GM18520 (cell line): ENCODE data around the gene ARHGEF39.
A peak's percentile ranks its signal among the peaks of the same experiment; 100 is the strongest.

ENCODE experiments used
- ATAC-seq: cut with Tn5 transposase; IDR thresholded peaks from one replicate; pipeline ENCODE4 v1.9.1; 2021; ENCODE audit not compliant: unreplicated experiment

ARHGEF39 gene

DNA sequence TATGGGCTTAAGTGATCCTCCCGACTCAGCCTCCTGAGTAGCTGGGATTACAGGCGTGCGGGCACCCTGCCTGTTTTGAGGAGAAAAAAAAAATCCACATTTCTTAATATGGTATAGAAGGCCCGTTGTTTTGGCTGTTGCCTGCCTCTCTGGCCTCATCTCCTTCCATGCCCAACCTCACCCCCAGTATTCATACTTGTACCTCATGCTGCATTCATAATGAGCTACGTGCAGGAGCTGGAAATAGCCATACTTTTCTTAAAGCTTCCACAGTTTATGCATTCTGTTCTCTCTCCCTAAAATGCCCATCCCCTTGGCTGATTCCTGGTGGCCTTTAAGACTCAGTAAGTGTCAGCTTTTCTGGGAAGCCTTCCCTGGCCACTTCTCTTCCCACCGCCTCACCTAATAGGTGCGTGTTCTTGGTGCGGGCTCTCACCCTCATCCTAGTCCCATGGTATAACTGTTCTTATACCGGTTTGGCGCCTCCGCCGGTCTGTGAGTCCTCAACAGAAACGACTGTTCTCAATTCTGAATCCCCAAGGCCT lies 26.8 kb upstream of the ARHGEF39 start:
- ATAC-seq: no peak

DNA sequence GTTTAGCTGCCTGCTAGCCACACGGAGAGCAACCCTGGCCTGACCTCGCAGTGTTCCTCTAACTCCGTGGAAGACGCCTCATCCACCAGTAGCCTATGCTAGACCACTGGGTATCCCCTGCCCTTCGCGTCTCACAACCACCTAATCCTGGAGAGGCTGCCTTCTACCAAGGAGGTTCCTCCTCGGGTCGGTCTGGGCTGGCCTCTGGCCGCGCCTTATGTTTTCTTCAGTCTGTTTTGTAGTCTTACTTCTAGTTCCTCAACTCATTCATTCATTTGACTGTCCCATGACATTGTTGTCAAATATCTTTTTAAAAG lies 26.3 kb upstream of the ARHGEF39 start:
- ATAC-seq: no peak

DNA sequence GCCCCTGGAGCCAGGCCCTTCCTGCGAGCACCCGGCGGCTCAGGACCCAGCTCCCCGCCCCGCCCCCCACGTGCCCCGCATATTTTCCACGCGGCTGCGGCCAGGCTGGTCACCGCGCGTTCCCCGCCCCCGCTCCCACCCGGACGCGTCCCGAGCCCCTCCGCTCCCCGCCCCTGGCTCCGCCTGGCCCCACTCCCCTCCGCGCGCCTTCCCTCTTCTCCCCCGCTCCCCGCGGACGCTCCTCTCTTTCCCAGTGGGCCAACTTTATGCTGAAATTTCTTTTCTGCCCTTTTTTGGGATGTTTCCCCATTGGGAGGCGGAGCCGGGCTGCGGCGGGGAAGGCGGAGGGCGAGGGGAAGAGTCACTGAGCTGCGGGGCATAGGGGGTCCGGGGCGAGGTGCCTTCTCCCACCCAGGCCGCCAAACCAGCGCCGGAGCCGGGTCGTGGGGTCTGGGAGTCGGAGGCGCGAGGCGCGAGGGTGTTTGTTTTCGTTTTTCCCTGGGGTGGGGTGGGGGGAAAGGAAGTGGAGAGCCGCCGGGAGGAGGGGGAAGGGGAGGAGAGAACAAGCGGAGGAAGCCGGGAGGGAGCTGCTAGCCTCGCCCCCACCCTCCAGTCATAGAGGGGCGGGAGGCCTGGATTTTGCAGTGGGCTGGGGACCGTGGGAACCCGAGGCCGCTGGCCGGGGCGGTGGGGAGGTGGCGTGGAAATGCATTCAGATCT lies 25.8 kb upstream of the ARHGEF39 start:
- no peak for ATAC-seq

DNA sequence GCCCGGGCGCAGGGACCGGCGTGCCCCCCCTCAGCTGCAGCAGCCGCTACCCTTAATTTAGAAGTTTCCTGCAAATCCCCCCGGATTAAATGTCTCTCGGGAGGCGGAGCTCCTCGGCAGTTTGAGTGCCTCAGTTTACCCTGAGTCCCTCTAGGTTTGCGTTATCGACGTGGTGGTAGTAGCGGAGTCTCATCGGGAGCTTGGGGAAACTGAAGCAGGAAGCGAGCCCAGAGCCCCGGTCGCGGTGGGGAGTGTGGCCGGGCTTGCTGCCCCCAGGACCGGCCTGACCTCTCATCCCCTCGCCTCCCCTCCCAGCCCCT lies 25.3 kb upstream of the ARHGEF39 start:
- no peak for ATAC-seq

DNA sequence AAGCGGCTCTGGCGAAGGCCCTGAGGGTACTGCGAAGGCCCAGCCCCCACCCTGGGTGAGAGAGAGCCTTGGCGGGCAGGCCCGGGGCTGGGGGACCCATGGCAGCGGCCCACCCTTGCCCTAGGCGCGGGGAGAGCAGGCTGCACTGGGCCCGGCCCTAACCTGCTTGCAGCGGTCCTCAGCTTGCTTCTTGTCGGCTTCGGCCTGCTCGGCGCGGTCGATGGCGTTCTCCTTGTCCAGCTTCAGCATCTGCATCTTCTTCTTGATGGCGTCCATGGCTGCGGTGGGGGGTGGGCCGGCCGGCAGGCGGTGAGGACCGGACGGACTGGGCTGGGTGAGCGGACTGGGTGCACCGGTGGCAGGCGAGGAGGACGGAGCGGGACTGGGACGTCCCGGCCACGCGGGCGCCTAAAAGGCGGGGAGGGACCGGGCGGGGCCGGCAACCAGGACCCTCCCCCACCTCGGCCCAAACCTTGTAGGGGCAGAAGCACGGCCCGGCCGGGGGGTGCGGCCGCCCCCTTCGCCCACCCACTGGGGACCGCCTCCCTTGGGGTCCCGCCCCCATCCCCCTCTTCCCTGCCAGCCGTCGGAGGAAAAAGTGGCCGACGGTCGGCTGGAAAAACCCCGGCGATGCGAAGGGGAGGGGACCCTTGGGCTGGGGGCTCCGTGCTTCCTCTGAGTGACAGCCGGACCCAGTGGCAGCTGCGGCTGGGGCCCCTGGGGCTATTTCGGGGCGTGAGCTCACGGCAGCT lies 24.7 kb upstream of the ARHGEF39 start, which contains the start of gene TPM2:
TPM2 (minus strand) TSS at position 384 of the 752 bp plus-strand sequence; CDS start at position 276, 108 bp downstream.
- ATAC-seq: no peak

DNA sequence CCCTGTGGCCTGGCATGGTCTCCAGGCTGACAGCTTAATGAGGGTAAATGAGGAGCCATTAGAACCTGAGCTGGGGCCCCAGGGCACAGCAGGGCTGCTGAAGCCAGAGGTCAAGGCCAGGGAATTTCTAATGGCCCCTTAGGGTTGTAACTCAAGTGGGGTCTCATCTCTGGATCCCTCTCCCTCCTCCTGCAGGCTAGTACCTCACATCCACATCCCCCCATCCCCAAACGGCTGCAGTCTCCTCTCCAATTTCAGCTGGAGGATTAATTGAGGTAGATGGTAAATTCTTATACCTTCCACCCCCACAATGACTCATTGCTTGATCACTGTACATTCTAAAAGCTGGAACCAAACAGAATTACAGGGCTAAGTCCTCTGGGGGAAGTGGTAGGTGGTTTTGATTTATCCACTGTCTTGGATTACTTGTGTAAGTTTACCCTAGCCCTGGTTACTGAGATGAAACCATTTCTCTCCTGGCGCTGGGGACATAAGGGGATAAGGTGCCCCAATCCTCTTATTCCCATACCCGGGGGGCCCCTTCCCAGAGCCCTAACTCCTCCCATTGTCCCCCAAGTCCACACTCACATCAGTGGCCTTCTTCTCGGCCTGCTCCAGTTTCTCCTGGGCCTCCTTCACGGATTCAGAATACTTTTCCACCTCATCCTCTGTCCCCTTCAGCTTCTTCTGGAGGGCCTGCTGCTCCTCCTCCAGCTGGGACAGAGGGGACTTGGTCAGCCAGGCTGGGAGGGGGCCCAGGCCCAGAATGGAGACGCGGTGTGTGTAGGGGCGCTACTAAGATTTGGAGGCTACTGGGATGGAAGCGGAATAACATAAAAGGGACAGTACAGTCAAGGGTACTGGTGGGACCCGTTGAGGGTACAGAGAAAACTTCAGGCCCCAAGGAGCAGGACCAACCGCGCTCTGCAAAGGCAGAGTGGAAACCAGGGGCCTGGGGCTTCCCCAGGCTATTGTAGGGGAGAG lies 23.9 kb upstream of the ARHGEF39 start:
- no peak for ATAC-seq

DNA sequence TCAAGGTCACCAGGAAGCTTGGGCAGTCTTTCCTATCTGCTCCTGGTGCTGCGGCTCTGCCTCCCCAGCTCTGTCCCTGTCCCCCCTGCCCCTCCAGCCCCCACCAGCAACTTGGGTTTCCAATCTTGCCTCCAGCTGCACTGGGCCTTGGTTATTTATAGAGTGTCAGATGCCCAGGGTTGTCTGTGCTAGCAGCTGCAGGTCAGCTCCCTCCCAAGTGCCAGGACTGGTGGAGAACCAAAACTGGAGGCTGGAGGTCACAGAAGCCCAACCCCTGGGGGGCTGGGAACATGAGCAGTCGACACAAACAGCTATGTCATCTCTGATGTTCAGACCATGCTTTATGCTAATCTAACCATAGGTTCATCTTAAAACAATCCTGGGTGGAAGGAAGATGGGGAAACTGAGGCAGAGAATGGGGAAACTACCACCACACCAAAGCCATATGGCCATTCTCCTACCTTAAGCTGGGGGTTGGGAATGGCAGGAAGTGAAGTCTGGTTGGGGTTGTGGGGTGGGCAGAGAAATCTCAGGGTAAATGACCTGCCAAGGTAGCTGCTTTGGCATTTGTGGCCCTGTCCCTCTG lies 23.1 kb upstream of the ARHGEF39 start:
- ATAC-seq: no peak

DNA sequence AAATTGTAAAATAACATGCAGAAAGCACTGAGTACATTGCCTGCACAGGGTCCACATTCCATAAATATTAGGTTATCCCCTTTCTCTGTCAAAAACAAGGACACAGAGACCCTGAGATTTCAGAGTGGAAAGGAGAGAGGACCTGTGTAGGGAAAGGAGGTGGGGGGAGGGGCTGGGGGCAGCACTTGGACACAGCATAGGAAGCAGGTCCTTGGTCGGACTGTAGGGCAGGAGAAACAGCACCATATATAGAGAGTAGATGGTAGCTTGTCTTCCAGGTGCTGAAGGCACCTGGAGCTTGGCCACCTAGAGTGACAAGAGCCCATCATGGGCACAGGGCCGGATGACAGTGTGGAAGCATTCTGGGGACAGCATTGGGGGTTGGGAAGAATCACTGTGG lies 22.3 kb upstream of the ARHGEF39 start:
- ATAC-seq: no peak

DNA sequence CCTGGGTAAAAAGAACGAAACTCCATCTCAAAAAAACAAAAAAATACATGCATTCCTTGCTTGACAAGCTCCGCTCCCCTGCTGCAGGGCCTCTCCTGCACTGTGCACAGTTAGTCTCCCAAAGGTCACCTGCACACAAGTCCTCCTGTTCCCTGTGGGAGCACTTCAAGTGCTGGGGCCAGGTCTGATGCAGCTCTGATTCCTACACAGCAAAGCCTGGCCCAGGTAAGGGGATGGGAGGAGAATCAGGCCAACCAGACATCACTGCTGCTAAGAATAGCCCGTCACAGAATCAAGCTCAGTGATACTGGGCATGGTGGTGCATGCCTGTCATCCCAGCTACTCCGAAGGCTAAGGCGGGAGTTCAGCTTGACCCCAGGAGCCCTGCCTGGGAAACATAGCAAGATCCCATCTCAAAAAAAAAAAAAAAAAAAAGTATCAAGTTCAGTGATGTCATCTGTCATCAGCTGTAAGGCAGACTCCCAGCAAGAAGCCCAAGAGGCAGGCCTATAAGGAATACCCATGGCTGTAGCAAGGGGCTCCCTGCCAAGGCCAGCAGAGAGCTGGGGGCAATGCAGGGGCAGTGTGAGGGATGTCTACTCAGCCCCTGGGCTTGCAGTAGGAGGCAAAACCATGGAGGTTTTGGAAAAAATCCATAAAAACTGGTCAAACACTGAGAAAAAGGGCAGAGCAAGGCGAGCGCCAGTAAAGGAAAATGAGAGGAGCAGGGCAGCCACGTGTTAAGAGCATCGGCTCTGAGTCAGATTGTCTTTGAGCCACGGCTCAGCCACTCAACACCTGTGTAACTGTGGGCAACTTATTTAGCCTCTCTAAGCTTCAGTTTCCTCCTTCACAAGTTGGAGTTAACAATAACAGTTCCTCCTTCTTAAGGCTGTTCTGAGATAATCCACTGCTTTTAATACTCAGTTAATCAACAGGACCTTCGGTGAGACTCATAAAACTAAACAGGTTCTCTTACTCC lies 21.5 kb upstream of the ARHGEF39 start:
- peak; percentile 34 for ATAC-seq

DNA sequence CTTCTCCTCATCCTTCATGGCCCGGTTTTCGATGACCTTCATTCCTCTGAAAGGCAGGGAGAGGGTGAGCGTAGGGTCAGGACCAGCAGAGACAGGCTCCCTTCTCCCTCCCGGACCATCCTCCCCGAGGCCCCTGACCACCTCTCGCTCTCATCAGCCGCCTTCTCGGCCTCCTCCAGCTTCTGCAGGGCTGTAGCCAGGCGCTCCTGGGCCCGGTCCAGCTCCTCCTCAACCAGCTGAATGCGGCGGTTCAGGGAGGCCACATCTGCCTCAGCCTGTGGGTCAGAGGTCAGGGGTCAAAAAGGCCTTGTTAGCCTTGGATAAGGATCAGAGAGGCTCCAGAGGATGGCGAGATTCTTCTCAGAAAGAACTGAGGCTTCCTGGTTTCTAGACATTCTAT lies 20.5 kb upstream of the ARHGEF39 start:
- no peak for ATAC-seq

DNA sequence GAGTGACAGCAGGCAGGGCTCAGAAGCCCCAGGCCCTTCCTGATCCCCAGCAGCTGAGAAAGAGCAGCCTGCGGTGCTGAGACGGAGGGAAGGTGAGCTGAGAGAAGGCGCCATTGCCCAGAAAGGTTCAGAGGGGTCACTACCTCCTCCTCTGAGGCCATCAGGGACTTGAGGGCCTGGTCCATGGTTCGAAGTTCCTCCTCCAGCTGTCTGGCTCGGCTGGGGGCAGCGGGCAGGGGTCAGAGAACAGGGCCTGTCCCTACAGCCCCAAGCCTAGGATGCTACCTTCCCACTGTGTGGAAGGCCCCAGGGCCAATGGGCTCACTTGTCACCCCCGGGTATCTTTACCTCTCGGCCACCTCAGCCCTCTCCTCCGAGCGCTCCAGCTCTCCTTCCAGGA lies 19.9 kb upstream of the ARHGEF39 start:
- ATAC-seq: no peak

DNA sequence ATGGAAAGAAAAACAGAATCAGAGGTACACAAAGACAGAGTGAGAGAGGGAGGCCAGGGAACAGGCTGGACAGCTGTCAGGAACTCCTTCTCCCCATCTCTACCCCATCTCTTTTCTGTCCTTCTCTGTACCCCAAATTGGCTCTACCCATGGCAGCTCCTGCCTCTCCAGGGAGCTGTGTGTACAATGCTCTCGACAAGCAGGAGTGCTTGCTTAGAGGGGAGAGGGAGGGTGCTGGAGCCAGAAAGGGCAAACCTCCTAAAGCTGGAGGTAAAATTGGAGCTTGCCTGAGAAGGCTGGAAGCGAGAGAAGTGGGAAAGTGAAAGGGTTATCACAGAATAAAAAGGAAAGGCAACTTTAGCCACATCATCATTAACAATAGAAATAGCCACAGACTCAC lies 18.3 kb upstream of the ARHGEF39 start:
- no peak for ATAC-seq

DNA sequence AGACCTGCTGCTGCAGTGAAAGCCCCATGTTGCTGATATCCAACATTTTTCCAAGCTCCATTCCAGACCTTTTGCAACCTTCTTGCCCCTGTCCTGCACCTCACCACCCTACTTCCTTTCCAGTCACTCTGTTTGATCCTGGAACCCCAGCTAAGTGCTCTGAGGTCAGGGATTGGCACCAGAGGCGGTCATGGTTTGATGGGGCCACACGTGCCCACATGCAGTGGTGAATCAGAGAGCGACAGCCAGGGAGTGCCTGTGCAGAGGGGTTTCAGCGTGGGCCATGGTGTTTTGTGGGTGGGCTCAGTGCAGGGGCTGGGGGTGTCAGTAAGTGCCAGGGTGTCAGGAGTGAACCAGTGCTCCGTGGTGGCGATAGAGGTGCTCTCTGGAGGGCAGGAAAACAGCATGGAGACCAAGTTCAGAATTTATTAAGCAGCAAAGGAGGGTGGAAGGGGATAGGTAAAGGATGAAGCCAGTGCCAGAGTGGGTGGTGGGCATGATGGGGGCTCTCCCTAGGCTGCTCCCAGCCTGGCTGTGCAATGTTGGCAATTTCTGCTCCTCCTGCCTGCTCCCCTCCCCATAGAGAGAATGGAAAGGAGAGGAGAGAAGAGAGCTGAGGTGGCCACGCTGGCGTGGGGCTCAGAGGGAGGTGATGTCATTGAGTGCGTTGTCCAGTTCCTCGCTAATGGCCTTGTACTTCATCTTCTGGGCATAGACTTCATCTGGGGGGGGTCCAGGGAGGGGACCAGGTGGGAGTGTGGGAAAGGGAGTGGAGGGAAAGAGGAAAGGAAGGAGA lies 17.7 kb upstream of the ARHGEF39 start:
- no peak for ATAC-seq

DNA sequence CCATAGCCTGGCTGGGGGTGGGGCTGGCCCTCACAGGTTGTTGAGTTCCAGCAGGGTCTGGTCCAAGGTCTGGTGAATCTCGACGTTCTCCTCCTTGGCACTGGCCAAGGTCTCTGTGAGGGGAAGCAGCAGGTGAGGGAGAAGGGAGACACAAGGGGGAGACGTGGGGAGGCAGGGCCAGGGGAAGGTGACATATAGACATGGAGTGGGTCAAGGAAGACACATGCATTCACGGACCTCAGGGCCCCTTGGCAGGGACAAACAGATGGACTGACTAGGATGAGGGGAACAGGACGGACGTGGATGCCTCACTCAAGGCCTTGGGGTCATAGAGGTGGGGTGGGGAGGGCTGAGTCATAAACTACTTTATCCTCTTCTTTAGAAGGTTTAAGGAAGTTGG lies 17.1 kb upstream of the ARHGEF39 start:
- no peak for ATAC-seq

DNA sequence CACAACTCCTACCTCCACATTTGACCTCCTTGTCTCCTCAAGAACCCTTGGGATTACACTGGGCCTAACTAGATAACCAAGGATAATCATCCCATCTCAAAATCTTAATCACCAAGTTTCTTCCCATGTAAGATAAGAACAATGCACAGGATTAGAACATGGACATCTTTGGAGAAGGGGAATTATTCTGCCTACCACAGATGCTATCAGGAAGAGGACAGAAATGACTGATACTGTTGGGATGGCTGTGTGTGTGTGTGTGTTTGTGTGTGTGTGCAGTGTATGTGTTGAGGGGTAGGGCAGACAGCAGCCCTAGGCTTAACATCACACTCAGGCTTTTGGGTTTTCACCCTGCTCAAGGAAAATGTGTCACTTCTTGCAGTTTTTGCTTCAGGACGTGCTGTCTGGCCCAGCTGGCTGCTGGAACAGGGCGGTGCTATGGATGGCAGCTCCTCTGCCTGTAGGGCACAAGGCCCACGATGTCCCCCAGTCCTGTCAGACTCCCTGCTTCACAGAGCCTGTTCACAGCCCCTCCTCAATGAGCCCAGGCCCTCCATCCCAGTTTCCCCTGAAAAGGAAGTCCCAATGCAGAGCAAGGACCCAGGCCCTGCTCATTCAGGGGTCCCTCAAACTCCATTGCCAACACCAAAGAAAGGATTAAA lies 16.5 kb upstream of the ARHGEF39 start:
- ATAC-seq: no peak

DNA sequence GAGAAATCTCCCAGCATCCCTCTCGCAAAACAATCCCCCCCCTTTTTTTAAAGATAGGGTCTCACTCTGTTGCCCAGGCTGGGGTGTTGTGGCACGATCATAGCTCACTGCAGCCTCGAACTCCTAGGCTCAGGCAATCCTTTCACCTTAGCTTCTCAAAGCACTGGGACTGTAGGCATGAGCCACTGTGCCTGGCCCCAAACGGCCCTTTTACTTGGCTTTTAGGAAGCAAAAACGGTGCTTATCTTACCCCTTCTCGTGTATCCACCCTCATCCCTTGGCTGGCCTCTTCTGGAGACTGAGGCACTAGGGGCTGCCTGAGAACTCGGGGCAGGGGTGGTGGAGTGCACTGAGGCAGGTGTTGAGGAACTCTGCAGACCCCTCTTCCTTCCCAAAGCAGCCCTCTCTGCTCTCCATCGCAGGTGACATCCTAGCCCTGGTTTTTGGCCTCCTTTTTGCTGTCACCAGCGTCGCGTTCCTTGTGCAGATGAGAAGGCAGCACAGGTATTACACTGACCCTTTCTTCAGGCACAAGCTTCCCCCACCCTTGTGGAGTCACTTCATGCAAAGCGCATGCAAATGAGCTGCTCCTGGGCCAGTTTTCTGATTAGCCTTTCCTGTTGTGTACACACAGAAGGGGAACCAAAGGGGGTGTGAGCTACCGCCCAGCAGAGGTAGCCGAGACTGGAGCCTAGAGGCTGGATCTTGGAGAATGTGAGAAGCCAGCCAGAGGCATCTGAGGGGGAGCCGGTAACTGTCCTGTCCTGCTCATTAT lies 15.5 kb upstream of the ARHGEF39 start:
- peak; percentile 75 for ATAC-seq

DNA sequence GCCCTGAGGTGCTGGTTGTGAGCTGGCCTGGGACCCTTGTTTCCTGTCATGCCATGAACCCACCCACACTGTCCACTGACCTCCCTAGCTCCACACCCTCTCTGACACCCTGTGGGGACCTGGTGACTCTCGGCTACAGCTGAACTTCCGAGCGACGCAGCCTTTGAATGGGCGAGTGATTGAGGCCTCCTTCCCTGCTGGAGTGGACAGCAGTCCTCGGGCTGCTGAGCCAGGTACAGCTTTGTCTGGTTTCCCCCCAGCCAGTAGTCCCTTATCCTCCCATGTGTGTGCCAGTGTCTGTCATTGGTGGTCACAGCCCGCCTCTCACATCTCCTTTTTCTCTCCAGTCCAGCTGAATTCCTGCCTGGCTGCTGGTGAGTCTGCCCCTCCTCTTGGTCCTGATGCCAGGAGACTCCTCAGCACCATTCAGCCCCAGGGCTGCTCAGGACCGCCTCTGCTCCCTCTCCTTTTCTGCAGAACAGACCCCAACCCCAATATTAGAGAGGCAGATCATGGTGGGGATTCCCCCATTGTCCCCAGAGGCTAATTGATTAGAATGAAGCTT lies 14.9 kb upstream of the ARHGEF39 start:
- ATAC-seq: no peak
